Measurements from ENCODE around the gene GABRG3.

Gene GABRG3

DNA sequence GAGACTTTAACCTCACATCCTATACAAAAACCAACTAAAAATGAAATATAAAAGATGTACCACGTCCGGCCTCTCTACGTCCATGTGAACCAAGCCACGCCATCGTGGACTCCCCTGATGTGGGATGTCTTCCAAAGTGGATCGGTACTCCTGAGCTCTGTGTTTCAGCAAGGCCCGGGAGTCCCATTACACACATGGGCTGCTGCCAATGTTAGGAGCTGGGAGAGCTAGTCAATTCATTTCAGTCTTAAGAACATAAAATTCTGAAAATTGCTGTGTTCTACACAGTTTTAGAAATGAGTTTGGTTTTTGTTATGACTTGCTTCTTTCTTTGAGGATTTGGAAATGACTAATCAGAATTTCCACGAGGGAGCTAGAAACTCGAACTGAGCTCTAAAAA is 131.0 kb downstream of the GABRG3 start:
- DNase-seq (ENCODE audit: low read depth): no peak

DNA sequence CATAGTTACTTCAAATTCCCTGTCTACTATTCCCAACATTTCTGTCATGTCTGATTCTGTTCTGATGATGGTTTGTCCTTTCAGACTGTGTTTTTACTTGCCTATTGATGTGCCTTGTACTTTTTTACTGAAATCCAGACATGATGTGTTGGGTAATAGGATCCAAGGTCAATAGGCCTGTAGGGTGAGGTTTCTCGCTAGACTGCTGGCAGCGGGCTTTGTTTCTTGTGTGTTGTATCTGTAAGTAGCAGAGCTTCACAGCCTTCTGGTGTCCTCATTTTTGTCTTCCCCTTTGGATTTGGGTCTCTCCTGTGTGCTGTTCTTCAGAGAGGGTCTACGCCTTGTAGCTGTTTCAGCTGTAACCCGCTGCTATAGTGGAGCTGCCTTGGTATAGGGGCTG is 140.3 kb downstream of the GABRG3 start:
- no peak for DNase-seq (ENCODE audit: low read depth)

DNA sequence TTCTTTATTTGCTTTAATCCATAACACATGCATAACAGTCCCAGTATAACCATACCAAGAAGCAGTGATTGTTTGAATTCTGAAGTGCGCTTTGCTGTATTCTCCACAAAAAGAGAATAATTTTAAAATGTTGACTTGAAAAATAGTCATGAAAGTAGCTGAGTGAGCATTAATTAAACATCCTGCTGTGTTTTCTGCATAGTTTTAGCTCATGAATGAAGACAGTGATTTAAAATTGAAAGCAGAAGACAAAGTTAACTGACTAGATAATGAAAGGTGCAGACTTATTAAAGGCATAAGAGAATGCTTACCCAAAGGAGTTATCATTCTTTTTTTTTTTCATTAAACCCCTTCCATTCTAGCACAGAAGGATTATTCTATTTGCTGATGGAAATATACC is 143.5 kb downstream of the GABRG3 start:
- DNase-seq (ENCODE audit: low read depth): no peak

DNA sequence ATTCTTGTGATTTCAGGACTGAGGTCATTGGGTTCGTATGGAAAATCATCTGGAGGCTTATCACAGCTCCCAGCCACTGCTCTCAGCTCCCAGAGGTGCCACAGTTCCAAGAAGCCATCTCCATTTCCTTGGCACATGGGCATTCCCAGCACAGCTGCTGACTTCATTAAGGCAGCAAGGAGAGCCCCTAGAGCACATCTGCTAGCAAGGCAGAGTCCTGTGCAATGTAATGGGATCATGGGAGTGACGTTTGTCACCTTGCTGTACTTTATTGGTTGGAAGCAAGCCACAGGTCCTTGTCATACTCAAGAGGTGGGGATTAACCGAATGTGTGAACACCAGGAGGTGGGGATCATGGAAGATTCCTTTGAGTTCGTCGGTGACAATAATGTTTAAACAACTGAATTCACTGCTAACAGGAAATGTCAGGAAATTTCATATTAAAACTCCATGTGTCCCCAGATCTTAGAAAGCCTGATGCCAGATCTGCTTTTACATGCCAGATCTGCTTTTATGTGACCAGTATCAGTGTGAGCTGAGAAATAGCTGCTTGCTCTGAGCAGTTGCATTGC is 148.8 kb downstream of the GABRG3 start:
- DNase-seq (ENCODE audit: low read depth): no peak

DNA sequence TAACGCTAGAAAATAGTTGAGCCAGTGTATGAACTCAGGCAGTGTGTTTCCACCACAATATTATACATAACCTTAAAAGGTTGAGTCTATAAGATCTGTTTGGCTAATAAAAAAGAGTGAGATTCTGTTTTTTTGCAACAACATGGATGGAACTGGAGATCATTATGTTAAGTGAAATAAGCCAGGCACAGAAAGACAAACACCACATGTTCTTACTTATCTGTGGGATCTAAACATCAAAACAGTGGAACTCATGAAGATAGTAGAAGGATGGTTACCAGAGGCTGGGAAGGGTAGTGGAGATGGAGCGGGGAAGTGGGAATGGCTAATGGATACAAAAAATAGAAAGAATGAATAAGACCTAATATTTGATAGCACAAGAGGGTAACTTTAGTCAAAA is 150.7 kb downstream of the GABRG3 start:
- DNase-seq (ENCODE audit: low read depth): no peak

DNA sequence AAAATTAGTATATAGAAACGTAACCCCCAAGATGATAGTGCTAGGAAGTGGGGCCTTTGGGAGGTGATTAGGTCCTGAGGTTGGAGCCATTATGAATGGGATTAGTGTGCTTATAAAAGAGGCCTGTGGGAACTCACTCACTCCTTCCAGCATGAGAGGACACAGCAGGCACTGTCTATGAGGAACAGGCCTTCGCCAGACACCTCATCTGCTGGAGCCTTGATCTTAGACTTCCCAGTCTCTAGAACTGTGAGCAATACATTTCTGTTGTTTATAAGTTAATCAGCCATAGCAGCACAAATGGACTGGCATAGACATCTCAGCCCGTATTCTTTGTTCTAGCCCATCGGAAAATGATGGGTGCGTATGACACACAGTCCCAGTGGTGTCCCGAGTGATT is 152.3 kb downstream of the GABRG3 start:
- DNase-seq (ENCODE audit: low read depth): no peak

DNA sequence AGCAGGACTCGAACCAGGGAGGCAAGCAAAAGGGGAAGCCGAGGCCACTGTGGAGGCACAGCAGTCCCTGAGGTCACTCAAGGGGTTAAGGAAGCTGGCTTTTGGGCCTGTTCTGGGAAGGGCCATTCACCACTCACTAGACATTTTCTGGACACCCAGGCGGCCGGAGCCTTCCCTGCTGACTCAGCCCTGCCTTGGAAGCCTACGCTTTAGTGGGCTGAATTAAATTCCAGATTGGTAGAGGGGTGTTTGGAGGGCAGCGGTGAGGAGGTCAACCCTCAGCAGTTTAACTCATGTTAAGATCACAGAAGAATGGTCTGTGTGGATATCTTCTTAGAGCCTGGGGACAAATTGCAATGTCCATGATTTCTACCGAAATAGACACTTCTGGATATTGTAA is 152.8 kb downstream of the GABRG3 start:
- no peak for DNase-seq (ENCODE audit: low read depth)

DNA sequence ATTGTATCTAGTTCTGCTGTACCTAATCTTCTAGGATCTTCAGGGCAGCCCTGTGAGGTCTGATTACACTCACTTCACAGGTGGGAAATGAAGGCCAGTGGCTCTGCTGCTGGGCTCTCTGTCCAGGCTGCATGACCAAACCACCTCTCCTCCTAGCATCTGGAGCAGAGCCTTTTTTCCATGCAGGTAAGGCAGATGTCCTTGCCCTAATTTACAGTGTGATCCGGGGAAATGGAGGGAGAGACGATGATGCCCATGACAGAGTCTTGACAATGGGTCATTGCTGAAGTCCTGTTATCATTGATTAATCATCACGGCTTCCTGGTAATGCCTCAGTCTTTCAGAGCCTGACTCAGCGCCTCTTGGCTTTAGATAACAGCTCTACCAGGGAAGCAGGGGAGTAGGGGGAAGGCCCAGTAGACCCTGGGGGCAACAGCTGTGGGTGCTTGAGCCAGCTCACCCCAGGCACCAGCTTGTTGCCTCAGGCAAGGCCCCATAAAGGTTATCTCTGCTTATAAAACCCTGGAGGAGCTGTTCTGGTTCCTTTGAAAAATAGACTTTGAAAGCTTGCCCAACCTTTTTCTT is 153.4 kb downstream of the GABRG3 start:
- DNase-seq (ENCODE audit: low read depth): no peak

DNA sequence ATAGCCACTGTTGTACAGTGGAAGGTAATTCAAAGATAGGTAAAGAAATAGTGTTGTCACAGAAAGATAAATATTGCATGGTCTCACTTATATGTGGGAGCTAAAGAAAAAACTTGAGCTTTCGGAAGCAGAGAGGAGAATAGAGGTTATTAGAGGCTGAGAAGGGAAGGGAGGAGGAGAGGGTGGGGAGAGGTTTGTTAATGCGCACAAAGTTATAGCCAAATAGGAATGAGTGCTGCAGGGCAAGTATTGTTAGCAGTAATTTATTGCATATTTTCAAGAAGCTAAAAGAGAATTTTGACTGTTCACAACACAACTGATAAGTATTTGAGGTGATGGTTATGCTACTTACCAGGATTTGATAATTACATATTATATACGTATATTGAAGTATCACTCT is 154.2 kb downstream of the GABRG3 start:
- no peak for DNase-seq (ENCODE audit: low read depth)

DNA sequence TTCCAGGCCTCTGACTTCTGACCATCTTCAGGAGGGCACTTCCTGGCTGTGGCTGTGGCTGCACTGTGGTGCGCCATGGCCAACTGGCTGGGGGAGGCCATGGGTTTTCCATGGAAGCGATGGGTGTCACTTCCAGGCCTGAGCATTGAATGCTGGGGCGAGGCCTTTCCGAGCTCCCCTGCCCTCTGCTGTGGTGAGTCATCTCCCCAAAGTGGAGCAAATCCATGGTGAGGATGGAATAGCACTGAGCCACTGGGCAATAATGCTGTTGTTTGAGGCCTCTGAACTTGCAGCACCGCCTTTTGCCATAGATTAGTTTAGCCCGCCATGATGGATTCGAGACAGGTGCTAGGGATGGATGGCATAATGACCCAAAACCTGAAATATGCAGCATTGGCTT is 155.5 kb downstream of the GABRG3 start:
- no peak for DNase-seq (ENCODE audit: low read depth)

DNA sequence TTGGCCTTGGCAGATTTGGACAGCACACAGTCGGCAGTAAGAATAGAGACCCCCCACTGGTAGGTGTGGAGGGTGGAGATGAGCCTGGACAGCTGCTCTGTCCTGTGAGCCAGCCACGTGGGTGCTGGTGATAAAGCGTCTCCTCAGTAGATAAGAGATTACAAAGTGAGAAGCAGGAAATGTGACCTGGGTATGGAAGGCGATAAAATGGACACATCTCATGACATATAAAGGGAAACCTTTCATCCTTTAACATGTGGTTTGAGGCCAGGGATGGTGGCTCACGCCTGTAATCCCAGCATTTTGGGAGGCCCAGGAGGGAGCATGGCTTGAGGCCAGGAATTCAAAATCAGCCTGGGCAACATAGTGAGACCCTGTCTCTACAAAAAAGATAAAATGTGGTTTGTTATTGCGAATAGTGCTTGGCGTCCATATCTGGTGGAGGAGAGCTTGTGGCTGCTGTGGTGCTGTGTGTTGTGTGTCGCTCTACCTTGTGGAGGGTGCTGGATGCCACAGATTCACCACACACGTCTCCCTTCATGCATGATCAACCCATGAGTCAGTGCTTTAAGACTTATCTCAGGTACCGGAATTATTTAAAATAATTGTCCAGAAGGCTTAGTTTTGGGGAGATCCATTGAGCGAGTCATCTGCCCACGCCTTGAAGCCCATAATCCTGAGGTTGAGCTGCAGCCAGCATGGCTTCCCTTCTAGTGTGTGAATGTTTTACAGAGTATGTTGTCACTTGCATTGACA is 157.0 kb downstream of the GABRG3 start:
- no peak for DNase-seq (ENCODE audit: low read depth)

DNA sequence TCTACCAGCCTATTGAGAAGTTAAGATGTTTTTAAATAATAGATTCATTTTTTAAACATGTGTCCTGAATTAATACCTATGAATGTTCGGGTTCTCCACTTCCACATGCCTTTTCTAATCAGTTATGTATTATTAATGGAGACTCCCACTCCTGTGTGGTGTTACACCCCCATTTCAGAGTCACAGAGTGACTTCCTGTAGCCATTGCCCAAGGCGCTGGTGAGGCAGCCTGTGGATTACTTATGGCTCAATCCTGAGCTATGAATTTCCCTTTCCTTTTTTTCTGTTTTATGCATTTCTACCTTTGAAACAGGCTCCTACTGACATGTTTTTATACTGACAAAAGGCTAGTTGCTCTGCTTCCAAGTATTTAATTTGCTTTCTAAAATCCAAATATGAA is 162.3 kb downstream of the GABRG3 start:
- DNase-seq (ENCODE audit: low read depth): no peak

DNA sequence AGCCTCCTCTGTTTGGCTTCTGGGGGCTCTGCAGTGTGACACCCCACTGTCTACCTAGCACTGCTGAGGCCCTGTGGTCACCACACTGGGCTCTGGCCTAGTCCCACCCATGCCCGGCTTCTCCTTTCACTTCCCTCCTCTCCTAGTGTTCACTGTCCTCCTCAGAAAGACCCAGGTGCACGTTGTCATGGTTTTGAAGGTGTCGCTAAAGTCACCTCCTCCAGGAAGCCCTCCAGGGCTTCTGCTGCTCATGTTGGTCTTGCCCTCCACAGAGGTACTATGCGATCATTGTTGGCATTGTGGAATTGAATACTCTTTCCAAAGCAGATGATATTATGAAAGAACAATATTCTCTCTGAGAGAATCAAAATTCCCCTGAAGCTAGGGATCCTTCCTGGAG is 163.5 kb downstream of the GABRG3 start:
- no peak for DNase-seq (ENCODE audit: low read depth)

DNA sequence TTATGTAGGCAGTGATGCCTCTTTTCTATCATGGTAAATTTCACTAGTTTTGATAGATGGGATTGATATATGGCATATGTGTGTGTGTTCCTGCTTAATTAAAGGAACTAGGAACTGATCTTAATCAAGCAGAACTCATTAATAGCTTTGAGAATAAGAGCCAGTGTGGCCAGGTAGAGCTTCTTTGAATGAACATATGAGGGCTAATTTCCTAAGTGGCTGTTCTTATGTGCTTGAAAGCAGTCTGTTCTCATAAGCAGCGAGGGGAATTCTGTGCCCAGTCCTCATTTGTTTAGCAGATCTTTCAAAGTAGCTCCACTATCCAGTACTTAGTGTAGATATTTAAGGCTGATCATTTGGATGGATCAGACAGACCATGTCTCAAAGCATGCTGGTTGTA is 164.2 kb downstream of the GABRG3 start:
- no peak for DNase-seq (ENCODE audit: low read depth)

DNA sequence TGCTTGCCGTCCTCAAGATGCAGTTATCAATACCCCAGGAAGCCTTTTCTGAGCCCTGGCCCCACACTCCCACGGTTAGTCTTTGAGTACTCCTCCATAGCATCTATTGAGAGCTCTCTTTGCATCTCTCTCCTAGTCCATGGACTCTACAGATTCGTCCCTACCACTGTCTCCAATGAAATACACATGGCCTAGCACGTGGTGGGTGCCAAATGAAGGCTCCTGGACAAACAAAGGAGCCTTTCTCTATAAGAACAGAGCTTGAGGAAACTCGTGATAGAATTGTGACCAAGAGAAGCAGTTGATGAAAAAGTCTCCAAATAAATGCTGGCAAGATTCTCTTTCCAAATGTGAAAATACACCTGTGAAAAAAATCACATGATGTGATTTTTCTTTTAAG is 166.1 kb downstream of the GABRG3 start:
- no peak for DNase-seq (ENCODE audit: low read depth)

DNA sequence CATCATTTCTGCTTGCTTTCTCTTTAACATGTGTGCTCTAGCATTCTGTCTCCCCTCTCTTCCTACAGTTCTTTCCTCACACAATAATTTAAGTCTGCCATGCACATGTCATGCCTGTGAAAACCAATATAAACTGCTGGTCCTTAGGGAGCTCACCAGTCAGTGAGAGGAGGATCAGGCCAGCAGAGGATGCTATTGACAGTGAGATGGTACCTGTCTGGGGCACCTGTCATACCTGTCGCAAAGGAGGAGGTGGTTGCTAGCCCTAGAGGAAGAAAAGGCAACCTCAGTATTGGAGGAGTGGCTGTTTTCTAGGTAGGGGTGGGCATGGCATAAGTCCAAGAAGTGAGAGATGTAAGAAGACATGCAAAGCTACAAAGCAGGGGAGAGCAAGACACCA is 194.6 kb downstream of the GABRG3 start:
- DNase-seq (ENCODE audit: low read depth): no peak

DNA sequence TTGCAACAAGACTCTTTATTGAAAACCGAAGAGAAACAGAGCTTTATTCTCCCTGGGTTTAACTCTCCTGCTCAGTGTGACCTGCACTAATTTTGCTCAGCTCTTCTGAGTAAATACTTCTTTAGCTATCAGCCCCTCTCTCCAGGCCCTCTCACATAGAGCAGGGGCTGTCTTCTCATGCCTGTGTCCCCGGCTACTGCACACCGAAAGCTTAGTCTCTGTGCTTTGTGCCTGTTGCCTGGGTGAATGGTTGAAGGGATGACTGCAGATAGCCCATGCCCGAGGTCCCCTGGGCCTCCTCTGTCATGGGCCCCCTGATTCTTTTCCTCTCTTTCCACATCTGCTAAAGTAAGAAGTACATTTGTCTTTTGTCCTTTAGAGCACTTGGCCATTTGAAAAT is 195.9 kb downstream of the GABRG3 start:
- no peak for DNase-seq (ENCODE audit: low read depth)

DNA sequence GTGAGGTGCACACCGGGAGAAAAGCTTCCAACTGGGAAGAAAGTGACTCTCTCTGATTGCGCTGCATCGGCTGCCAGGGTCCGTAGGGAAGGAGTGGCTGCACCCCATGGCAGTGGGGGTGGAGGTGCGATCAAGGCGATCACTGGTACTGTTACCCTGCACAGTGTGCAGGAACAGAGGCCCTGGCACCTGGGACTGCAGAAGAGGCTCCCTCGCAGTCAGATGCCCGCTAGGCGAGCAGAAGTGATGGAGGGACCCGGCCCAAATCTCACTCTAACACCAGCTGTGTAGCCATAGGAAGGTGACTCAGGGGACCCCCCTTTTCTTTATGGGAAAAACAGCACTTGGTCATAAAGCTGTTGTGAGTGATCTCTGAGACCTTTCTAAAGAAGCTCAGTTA is 196.8 kb downstream of the GABRG3 start:
- DNase-seq (ENCODE audit: low read depth): no peak

DNA sequence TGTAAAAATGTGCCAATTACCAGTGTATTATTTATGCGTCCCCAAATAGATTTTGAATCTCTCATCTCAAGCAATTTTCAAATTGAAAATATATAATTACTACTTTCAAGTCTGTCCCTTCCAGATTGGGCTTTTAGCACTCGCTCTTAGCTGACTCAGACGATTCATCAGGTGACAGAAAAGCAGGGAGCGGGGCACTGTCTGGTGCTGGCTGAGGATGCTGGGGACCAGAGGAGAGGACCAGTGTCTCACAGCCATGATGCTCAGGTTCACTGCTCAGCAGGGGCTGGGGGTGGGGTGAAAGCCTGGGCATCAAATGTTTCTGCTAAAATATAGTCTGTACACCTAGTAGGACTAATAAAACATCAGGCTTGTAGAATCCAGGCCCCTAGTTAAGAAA is 199.9 kb downstream of the GABRG3 start:
- no peak for DNase-seq (ENCODE audit: low read depth)

DNA sequence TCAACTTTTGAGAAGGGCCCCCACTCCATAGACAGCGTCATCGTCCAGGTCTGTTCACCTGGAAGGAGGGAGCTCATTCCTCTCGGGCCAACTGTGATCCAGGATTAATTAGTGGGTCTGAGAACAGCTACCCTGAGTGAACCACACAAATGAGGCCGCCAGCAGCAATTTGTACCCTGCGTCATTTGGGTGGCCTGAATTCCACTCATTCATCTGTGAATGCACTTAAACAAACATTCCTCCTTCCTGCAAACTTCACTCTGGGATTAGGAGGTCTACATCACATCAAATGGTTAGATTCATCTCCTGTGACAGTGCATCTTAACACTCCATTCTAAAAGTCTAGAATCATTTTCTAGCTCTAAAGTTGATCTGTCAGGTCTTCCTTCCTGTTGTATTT is 201.8 kb downstream of the GABRG3 start:
- no peak for DNase-seq (ENCODE audit: low read depth)

DNA sequence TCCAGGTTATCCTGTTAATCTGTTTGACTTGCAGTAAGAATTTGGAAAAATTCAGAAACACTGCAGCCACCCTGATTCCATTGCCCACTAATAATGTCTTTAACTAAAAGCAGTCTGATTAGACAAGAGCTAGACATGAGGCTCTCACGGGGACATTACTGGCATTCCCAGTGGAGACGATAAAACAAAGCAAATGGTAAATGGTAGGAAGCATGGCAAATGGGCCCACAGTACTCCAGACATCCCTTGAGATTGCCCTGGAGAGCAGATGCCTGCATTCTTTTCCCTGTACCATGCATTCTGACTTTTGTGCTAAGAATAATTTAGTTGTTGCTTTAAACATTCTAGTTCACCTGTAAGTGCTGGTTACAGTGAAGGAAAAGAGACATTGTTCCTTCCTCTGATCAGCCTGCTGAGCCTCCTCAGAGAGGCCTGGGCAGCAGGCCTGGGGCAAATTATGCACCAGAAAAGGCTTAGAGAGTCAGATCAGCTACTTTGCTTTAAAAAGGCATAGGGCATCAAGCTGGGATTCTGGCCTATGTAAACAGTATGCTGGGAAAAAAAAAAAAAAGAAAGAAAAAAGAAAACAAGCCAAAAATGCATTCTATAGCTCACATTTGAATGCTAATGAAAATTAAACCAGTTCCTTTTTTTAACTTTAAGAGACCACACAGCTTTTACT is 204.6 kb downstream of the GABRG3 start:
- DNase-seq (ENCODE audit: low read depth): no peak

DNA sequence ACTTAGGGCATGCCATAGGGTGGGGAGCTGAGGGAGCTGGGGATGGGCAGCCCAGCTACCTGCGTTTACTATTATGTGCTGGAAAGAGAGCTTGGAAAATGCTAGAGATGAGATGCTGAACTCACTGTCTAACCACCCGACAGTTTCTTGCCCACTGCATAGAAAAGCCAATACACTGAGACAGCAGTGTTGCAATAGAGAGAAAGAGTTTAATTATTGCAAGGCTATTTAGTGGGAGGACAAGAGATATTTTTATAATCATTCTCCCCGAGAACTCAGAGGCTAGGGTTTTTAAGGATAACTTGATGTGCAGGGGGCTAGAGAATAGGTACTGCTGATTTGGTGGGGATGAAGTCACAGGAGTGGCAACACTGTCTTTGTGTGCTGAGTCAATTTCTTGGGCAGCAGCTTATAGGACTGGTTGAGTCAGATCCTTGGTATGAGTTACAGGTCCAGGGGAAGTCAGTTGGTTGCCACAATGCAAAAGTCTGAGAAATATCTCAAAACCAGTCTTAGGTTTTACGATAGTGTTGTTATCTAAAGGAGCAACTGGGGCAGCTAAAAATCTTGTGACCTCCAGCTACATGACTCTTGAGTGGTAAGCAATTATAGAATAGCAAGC is 205.9 kb downstream of the GABRG3 start:
- no peak for DNase-seq (ENCODE audit: low read depth)

DNA sequence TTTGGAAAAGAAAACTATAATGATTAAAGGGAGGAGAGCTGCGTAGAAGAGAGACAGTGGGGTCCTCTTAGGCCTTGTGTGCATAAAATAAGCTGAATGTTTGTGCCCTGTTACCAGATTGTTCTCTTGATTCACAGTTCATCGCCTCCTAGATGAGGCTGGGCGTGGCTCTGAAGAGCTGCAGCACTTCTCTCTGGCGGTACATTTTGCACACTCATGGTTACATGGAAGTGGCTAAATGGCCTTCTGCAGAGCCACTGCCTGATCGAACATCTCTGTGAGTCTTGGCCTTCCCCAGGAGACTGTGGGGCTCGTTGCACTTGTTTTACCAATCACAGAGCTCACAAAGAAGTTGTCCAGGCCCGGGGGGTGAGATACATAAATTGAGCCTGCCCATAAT is 208.8 kb downstream of the GABRG3 start:
- DNase-seq (ENCODE audit: low read depth): no peak
